H1 (cell line): ENCODE results near the gene VAMP3.

Experiments
- SP1 ChIP-seq: IDR thresholded peaks from 2 replicates; pipeline ENCODE4 v1.6.1; 2011; ENCODE audit warnings: low read depth, low read length
- TF ChIP-seq, protein P1 (sequence below), 3 experiments: IDR thresholded peaks; 1 replicate in 2 of 3; 2 replicates in 1 of 3; pipeline versions ENCODE4 v1.5.1 to v1.6.1; 2011; ENCODE audit warnings: low read length in 3 of 3, mild to moderate bottlenecking in 3 of 3, inconsistent platforms in 2 of 3, low read depth in 1 of 3, moderate library complexity in 1 of 3; ENCODE audit not compliant: insufficient read depth in 1 of 3; ENCODE audit errors: control extremely low read depth in 1 of 3

DNA sequence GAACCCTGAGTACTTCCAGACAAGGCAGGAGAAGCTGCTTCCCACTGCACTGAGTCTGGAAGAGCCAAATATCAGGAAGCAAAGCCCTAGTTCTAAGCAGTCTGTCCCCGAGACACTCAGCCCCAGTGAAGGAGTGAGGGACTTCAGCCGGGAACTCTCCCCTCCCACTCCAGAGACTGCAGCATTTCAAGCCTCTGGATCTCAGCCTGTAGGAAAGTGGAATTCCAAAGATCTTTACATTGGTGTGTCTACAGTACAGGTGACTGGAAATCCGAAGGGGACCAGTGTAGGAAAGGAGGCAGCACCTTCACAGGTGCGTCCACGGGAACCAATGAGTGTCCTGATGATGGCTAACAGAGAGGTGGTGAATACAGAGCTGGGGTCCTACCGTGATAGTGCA, 33.1 kb upstream of the VAMP3 start:
- no peak for TF ChIP-seq SP1
- TF ChIP-seq, protein P1, sequence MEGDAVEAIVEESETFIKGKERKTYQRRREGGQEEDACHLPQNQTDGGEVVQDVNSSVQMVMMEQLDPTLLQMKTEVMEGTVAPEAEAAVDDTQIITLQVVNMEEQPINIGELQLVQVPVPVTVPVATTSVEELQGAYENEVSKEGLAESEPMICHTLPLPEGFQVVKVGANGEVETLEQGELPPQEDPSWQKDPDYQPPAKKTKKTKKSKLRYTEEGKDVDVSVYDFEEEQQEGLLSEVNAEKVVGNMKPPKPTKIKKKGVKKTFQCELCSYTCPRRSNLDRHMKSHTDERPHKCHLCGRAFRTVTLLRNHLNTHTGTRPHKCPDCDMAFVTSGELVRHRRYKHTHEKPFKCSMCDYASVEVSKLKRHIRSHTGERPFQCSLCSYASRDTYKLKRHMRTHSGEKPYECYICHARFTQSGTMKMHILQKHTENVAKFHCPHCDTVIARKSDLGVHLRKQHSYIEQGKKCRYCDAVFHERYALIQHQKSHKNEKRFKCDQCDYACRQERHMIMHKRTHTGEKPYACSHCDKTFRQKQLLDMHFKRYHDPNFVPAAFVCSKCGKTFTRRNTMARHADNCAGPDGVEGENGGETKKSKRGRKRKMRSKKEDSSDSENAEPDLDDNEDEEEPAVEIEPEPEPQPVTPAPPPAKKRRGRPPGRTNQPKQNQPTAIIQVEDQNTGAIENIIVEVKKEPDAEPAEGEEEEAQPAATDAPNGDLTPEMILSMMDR (IDR thresholded peaks at IDR 0.05; ENCODE audit: control extremely low read depth in 1 of 3, insufficient read depth in 1 of 3, low read depth in 1 of 3, low read length in 3 of 3): no peak
